ENCODE measurements around the gene MOB3B.
A peak's percentile ranks its signal among the peaks of the same experiment; 100 is the strongest.

The MOB3B gene

DNA sequence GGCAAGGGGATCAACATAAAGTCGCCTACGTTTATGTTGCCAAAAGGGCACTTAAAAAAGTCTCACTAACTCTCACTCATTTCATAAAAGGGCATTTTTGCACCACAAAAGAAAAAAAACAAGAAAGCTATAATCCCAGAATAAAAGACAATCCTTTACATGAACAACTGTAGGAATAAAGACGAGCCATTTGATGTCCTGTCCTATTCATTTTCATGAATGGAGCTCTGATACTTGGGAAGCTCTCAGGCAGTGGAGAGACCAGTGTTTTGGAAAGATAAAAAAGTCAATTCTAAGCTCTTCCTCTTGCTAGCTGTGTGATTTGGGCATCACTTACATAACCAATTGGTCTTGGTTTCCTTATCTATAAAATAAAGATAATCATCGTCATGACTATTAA lies 137.2 kb downstream of the MOB3B start:
- CTCF ChIA-PET, result interaction anchor here (0.6 to 1.1 kb wide), 2 partner anchors 20 to 21 kb away, joined by 3 to 4 read pairs; no protein-coding TSS in a partner anchor
- TF ChIP-seq, protein P1, sequence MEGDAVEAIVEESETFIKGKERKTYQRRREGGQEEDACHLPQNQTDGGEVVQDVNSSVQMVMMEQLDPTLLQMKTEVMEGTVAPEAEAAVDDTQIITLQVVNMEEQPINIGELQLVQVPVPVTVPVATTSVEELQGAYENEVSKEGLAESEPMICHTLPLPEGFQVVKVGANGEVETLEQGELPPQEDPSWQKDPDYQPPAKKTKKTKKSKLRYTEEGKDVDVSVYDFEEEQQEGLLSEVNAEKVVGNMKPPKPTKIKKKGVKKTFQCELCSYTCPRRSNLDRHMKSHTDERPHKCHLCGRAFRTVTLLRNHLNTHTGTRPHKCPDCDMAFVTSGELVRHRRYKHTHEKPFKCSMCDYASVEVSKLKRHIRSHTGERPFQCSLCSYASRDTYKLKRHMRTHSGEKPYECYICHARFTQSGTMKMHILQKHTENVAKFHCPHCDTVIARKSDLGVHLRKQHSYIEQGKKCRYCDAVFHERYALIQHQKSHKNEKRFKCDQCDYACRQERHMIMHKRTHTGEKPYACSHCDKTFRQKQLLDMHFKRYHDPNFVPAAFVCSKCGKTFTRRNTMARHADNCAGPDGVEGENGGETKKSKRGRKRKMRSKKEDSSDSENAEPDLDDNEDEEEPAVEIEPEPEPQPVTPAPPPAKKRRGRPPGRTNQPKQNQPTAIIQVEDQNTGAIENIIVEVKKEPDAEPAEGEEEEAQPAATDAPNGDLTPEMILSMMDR (conservative IDR thresholded peaks at IDR 0.05; ENCODE audit: low read depth), result no peak
- DNase-seq (ENCODE audit: low spot score), result no peak
- POLR2A ChIA-PET (ENCODE audit: low non-redundant PET), result no interaction called here
- no peak overlapping the region for H3K27ac ChIP-seq

DNA sequence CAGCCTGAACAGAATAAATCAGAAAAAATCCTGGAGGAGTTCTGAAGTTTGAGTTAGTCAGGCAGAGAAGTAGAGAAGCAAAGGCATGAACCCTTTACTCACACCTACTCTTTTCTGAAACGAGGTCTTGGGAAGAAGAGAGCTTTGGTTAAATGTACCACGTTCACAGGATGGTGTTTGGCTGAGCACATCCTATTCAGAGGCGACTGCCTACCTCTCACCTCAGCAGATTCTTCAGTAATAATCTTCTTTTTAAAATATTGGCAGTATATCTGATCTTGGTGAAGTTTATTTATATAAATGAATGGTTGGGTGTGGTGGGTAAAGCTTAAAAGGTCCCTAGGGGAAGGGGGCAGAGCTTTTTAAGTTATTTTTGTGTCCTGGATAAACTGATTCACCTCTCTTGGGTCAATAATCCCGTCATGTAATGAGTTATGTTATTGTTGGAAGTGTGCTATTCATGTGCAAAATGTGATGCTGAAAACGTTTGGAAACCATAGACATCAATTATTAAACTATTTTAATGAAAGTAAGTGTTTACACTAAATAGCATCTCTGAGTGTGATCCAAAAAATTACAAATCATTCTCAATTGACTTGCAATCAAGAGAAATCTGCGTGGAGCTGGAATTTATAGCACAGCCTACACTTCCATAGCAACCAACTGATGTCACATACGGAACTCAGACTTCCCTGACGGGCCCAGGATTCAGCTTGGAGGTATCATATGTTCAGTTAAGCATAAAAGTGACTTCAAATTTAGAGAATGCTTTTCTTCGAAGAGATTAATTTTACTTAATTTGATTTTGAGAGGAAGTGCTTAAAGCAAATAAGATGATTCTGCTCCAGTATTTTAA lies 138.3 kb downstream of the MOB3B start:
- ChIA-PET POLR2A (ENCODE audit: low non-redundant PET) (no interaction called here), CTCF (interaction anchor here (0.6 kb wide), 1 partner anchor 1413 kb away, joined by 3 read pairs; no protein-coding TSS in a partner anchor)
- TF ChIP-seq, protein P1 (conservative IDR thresholded peaks at IDR 0.05; ENCODE audit: low read depth), result no peak
- no peak for DNase-seq (ENCODE audit: low spot score)
- H3K27ac ChIP-seq, result no peak overlapping the region

DNA sequence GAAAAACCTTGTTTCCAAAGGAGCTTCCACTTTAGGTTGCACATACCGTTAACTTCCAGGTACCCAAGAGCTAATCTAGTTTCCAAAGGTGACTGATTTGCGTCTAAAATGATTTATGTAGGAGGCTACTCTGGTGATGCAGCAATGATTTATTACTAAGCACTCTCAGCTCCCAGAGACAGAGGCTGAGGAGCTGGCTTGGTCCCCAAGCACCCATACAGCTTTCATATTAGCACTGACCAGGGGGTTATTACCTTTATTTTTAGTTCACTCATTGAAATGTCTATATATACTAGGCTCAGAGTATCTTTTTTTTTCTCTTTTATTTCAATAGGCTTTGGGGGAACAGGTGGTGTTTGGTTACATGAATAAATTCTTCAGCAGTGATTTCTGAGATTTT lies 141.5 kb downstream of the MOB3B start:
- TF ChIP-seq, protein P1 (conservative IDR thresholded peaks at IDR 0.05; ENCODE audit: low read depth), result no peak
- no peak for DNase-seq (ENCODE audit: low spot score)
- ChIA-PET CTCF (interaction anchor here (0.7 kb wide), 1 partner anchor 11 kb away, joined by 3 read pairs; no protein-coding TSS in a partner anchor), POLR2A (ENCODE audit: low non-redundant PET) (no interaction called here)
- no peak overlapping the region for H3K27ac ChIP-seq

DNA sequence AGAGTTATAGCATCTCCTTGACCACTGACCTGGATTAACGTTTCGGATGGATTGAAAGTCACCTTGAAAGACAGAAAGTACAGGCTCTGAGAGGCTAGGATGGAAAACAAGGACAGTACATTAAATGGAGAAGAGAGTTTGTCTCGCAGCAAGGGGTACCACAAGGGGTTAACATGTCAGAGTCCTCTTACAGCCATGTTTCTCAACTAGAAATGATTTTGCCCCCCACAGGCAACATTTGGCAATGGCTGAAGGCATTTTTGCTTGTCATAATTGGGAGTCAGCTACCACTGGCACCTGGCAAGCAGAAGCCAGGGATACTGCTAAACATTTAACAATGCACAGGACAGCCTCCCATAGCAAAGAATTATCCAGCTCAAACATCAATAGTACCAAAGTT lies 141.9 kb downstream of the MOB3B start:
- CTCF ChIA-PET, result interaction anchor here (0.7 to 1.2 kb wide), 2 partner anchors 8 to 12 kb away, joined by 3 to 4 read pairs; no protein-coding TSS in a partner anchor
- DNase-seq (ENCODE audit: low spot score), result no peak
- TF ChIP-seq, protein P1 (conservative IDR thresholded peaks at IDR 0.05; ENCODE audit: low read depth), result no peak
- H3K27ac ChIP-seq, result no peak overlapping the region
- POLR2A ChIA-PET (ENCODE audit: low non-redundant PET), result no interaction called here

DNA sequence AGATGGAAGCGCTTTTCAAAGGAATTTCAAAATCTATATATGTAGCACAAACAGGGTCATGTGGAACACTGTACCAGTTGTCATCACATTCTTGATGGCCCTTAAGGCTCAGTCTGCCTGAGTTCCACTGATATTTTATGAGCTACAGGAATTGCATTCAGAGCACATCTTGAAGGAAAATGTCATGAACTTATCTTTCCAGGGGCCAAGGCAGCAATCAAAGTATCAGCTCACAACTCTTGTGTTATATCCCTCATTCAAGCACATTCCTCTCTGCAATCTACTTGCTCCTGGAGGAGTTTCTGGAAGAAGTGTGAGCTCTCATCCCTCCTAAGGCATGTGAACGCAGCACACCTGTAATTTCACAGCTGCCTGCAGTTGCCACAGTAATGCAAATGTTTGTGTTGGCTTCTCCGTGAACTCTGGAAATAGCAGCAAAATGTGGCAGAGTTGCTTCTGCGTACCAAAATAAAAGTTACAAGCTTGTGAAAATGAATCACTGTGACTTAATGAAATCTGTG lies 143.0 kb downstream of the MOB3B start:
- TF ChIP-seq, protein P1 (conservative IDR thresholded peaks at IDR 0.05; ENCODE audit: low read depth), result no peak
- POLR2A ChIA-PET (ENCODE audit: low non-redundant PET), result no interaction called here
- CTCF ChIA-PET, result interaction anchor here (0.6 to 1.2 kb wide), 2 partner anchors 9 to 228 kb away, joined by 3 to 4 read pairs; no protein-coding TSS in a partner anchor
- no peak overlapping the region for H3K27ac ChIP-seq
- DNase-seq (ENCODE audit: low spot score), result no peak

DNA sequence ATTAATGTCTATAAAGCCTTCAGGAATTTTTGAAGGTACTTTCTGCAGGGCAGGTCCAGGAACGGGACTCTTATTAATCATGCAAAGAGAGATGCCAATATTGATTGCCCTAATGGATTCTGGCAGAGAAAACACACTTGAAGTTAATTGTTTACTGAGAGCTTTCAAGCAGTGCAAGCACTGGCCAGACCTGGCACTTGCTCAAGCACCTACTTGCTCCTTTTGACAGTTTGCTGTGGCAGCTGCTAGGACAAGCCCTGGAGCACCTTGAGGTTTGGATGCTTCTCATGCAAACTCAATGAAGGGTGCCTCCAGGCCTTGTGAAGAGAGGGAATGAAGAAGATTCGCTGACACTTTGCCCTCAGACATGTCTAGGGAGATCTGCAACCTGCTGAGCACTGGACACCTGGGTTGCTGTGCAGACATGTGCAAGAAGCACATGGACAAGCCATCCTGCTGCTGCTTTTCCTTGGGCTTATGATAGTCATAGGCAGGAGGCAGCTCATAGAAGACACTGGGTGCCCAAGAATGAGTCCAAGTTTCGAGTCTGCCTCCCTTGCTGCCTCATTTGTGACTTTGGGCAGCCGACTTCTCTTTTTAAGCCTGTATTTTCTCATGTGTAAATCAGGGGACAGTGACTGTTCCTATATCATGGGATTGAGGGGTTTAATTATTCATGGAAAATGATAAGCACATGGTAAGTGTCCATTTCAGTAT lies 143.8 kb downstream of the MOB3B start:
- TF ChIP-seq, protein P1 (conservative IDR thresholded peaks at IDR 0.05; ENCODE audit: low read depth), result no peak
- CTCF ChIA-PET, result interaction anchor here (0.5 kb wide), 1 partner anchor 495 kb away, joined by 3 read pairs; no protein-coding TSS in a partner anchor

More for the DNA sequence above, 143.8 kb downstream of the MOB3B start:
- no peak for DNase-seq (ENCODE audit: low spot score)
- peak overlapping the region; percentile 74 for H3K27ac ChIP-seq
- POLR2A ChIA-PET (ENCODE audit: low non-redundant PET), result no interaction called here

Measured in RWPE1 (cell line).